CD4-positive, alpha-beta T cell treated with Interferon alpha-2 for 1 hour (primary cell): ENCODE measurements around the gene C17orf113.
A peak's percentile ranks its signal among the peaks of the same experiment; 100 is the strongest.

Experiments
- DNase-seq, 2 donors: peaks; one replicate each; pipeline ENCODE4 v3.0.0-alpha.2; 2020 to 2022

The C17orf113 gene

GRCh38 chr17:42050393-42051012, at the start of gene C17orf113:
C17orf113 (minus strand) TSS chr17:42050601; CDS start chr17:42043376, 7,225 bp downstream.
- DNase-seq: peak; percentile 52 to 56

GRCh38 chr17:42098730-42099399, 48.5 kb upstream of the C17orf113 start:
- no peak for DNase-seq

GRCh38 chr17:42097691-42098631, 47.6 kb upstream of the C17orf113 start, which contains the start of gene ZNF385C:
ZNF385C (minus strand) TSS chr17:42098473; CDS start chr17:42063056, 35,417 bp downstream.
- DNase-seq: peak; percentile 24 to 61

GRCh38 chr17:42096360-42097111, 46.1 kb upstream of the C17orf113 start:
- DNase-seq: no peak

- no peak for DNase-seq
Observed at GRCh38 chr17:42094375-42095069, 44.1 kb upstream of the C17orf113 start.

- no peak for DNase-seq
Observed at GRCh38 chr17:42092939-42093338, 42.5 kb upstream of the C17orf113 start.

- DNase-seq: no peak
Observed at GRCh38 chr17:42090964-42091790, 40.8 kb upstream of the C17orf113 start.

- no peak for DNase-seq
Observed at GRCh38 chr17:42088736-42089135, 38.3 kb upstream of the C17orf113 start.

GRCh38 chr17:42087736-42088705, 37.6 kb upstream of the C17orf113 start:
- DNase-seq: no peak

- no peak for DNase-seq
Observed at GRCh38 chr17:42087042-42087701, 36.8 kb upstream of the C17orf113 start.

GRCh38 chr17:42081516-42082129, 31.2 kb upstream of the C17orf113 start:
- no peak for DNase-seq

GRCh38 chr17:42079541-42079940, 29.1 kb upstream of the C17orf113 start:
- no peak for DNase-seq

- no peak for DNase-seq
Observed at GRCh38 chr17:42078396-42079043, 28.1 kb upstream of the C17orf113 start.

- no peak for DNase-seq
Observed at GRCh38 chr17:42077755-42078154, 27.4 kb upstream of the C17orf113 start.

- DNase-seq: no peak
Observed at GRCh38 chr17:42076797-42077559, 26.6 kb upstream of the C17orf113 start.

GRCh38 chr17:42075789-42076188, 25.4 kb upstream of the C17orf113 start:
- no peak for DNase-seq
